DND-41 (cell line): ENCODE data around the gene MACIR.

ENCODE experiments used
- ATAC-seq: fragments of 200-7000 bp; cut with Tn5 transposase; 3 replicates; pipeline ENCODE4 v1.9.1; 2021; ENCODE audit warnings: low read depth; ENCODE audit not compliant: insufficient read depth
- DNase-seq: peaks from one replicate; pipeline ENCODE4 v3.0.0-alpha.2; 2020
- H2AFZ ChIP-seq: 2 replicates; pipeline ENCODE4 v1.6.0; 2012; ENCODE audit warnings: low read depth, low read length
- H3K27ac ChIP-seq: 2 replicates; pipeline ENCODE4 v1.5.1; 2012; ENCODE audit warnings: low read length, inconsistent platforms
- H3K27me3 ChIP-seq: fragments of 200-600 bp; sonication (generic); 2 replicates; pipeline ENCODE4 v1.6.0; 2012; ENCODE audit warnings: low read length, mild to moderate bottlenecking, inconsistent platforms; ENCODE audit not compliant: insufficient read depth, poor library complexity
- H3K36me3 ChIP-seq: 2 replicates; pipeline ENCODE4 v1.5.1; 2012; ENCODE audit warnings: low read length, inconsistent platforms; ENCODE audit not compliant: insufficient read depth
- H3K4me1 ChIP-seq: 2 replicates; pipeline ENCODE4 v1.5.1; 2012; ENCODE audit warnings: mild to moderate bottlenecking, low read length; ENCODE audit not compliant: insufficient read depth
- H3K4me2 ChIP-seq: 2 replicates; pipeline ENCODE4 v1.6.0; 2012; ENCODE audit warnings: mild to moderate bottlenecking, moderate library complexity, low read length, inconsistent platforms; ENCODE audit not compliant: insufficient read depth
- H3K4me3 ChIP-seq, 2 experiments: fragments of 200-600 bp in 1 of 2; shearing (Covaris generic) in 1 of 2; 2 replicates each; pipeline ENCODE4 v1.5.1; 2012 to 2016; ENCODE audit warnings: inconsistent platforms in 2 of 2, low read length in 2 of 2, mild to moderate bottlenecking in 2 of 2, low read depth in 1 of 2, moderate library complexity in 1 of 2
- H3K79me2 ChIP-seq: 2 replicates; pipeline ENCODE4 v1.6.0; 2012; ENCODE audit warnings: low read length, inconsistent platforms; ENCODE audit not compliant: insufficient read depth
- H3K9ac ChIP-seq: 2 replicates; pipeline ENCODE4 v1.6.0; 2012; ENCODE audit warnings: low read depth, mild to moderate bottlenecking, inconsistent platforms, low read length, moderate library complexity
- H3K9me3 ChIP-seq: 2 replicates; pipeline ENCODE4 v1.5.1; 2012; ENCODE audit warnings: low read length, moderate library complexity, mild to moderate bottlenecking, inconsistent platforms; ENCODE audit not compliant: insufficient read depth, severe bottlenecking
- H4K20me1 ChIP-seq: 2 replicates; pipeline ENCODE4 v1.6.0; 2012; ENCODE audit warnings: low read length; ENCODE audit not compliant: insufficient read depth
- EZH2 ChIP-seq: IDR thresholded peaks from 3 replicates; pipeline ENCODE4 v1.6.1; 2012; ENCODE audit warnings: borderline replicate concordance, low read depth, mild to moderate bottlenecking, moderate library complexity, low read length, inconsistent platforms; ENCODE audit not compliant: severe bottlenecking
- TF ChIP-seq, protein P1 (sequence below): IDR thresholded peaks from 2 replicates; pipeline ENCODE4 v1.5.1; 2012; ENCODE audit warnings: borderline replicate concordance, low read length, moderate library complexity, mild to moderate bottlenecking; ENCODE audit not compliant: poor library complexity, severe bottlenecking; ENCODE audit errors: extremely low read depth

Gene MACIR

DNA sequence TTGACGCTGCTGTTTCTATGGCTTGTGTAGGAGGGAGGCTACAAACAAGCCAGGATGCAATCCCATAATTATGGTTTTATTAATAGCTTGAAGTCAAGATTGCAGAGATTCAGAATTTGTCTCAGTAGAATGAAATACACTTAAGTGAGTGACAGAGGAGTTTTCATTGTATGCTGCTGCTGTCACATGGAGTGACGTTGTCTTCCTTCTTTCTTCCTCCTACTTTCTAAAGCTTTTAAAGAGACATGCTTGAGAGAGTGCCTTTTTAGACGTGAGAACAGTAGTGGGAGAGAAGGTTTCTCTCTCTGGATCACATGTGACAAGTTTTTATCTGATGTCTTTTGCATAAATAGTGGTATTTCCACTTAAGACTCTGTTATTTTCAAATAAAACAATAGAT is 48.9 kb downstream of the MACIR start:
- Histone ChIP-seq H4K20me1 (no peaks in the 10 kb centered on the region), H3K9me3 (no peaks in the 10 kb centered on the region), H3K4me3 (no peak overlapping the region), H3K4me1 (no peaks in the 10 kb centered on the region), H3K4me2 (no peak overlapping the region), H3K27me3 (no peaks in the 10 kb centered on the region), H3K36me3 (no peaks in the 10 kb centered on the region), H3K79me2 (no peaks in the 10 kb centered on the region), H3K27ac (no peak overlapping the region), H3K9ac (no peak overlapping the region), H2AFZ (no peak overlapping the region)
- ATAC-seq (no peak), DNase-seq (no peak)
- TF ChIP-seq EZH2, result no peak
- TF ChIP-seq, protein P1, sequence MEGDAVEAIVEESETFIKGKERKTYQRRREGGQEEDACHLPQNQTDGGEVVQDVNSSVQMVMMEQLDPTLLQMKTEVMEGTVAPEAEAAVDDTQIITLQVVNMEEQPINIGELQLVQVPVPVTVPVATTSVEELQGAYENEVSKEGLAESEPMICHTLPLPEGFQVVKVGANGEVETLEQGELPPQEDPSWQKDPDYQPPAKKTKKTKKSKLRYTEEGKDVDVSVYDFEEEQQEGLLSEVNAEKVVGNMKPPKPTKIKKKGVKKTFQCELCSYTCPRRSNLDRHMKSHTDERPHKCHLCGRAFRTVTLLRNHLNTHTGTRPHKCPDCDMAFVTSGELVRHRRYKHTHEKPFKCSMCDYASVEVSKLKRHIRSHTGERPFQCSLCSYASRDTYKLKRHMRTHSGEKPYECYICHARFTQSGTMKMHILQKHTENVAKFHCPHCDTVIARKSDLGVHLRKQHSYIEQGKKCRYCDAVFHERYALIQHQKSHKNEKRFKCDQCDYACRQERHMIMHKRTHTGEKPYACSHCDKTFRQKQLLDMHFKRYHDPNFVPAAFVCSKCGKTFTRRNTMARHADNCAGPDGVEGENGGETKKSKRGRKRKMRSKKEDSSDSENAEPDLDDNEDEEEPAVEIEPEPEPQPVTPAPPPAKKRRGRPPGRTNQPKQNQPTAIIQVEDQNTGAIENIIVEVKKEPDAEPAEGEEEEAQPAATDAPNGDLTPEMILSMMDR, result no peak

DNA sequence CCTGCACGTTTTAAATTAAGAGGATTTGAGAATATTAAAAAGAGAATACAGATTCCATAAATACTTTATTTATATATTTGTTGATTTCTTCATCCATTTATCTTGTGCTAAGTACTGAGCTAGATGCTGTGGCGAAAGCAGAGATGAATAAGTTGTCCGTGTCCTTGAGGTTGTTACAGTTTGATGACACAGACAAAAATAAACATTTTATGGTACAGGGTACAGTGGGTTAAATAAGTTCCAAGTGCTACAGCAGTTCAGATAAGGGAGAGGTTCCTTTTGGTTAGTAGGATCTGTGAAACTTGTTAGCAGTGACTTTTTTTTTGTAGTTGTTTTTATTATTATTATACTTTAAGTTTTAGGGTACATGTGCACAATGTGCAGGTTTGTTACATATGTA is 50.2 kb downstream of the MACIR start:
- Histone ChIP-seq H3K27ac (no peak overlapping the region), H3K9me3 (no peaks in the 10 kb centered on the region), H3K9ac (no peak overlapping the region), H3K4me2 (no peak overlapping the region), H3K79me2 (no peaks in the 10 kb centered on the region), H3K4me1 (no peaks in the 10 kb centered on the region), H2AFZ (no peak overlapping the region), H3K27me3 (no peaks in the 10 kb centered on the region), H3K36me3 (no peaks in the 10 kb centered on the region), H3K4me3 (no peak overlapping the region), H4K20me1 (no peaks in the 10 kb centered on the region)
- TF ChIP-seq, protein P1, result no peak
- no peak for TF ChIP-seq EZH2
- no peak for DNase-seq
- no peak for ATAC-seq

DNA sequence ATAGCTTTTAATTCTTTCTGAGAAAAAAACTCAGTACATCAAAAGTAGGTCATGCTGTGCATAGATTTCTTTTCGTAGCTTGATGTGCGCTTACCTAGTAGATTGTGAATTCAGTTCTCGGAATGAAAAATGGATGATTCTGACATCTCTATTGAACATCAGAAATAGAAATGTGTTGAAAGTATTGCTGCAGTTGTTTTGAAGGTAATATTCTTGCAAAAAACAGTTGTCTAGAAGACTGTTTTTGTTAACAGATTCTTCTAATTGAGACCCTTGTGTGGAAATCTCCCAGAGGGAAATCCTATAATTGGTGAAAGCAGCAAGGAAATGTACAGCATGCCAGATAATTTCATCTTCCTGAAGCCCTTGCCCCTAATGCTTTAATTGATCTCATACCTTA is 54.5 kb downstream of the MACIR start:
- Histone ChIP-seq H3K79me2 (no peaks in the 10 kb centered on the region), H3K9me3 (no peaks in the 10 kb centered on the region), H2AFZ (no peak overlapping the region), H3K27ac (no peak overlapping the region), H3K4me1 (no peaks in the 10 kb centered on the region), H3K4me2 (no peak overlapping the region), H3K4me3 (no peak overlapping the region), H3K9ac (no peak overlapping the region), H3K27me3 (no peaks in the 10 kb centered on the region), H4K20me1 (no peaks in the 10 kb centered on the region), H3K36me3 (no peaks in the 10 kb centered on the region)
- TF ChIP-seq, protein P1, result no peak
- no peak for TF ChIP-seq EZH2
- DNase-seq (no peak), ATAC-seq (no peak)

DNA sequence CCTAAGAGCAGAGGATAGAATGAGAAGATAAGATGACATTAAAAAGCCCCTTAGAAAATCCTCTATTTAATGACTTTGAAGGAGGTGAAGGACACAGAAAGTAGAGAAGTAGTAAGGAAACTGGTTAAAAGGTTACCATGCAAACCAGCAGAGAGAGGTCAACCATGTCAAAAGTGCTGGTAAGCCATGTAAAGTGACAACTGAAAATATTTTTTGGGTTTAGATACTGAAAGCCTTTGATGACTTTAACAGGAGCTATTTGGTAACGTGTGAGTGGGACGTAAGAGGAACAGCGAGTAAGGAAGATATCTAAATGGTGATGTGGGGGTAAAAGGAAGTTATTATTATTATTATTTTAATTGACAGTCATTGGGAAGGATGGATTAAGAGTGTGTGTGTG is 56.9 kb downstream of the MACIR start:
- Histone ChIP-seq H3K4me2 (no peak overlapping the region), H4K20me1 (no peaks in the 10 kb centered on the region), H3K4me3 (no peak overlapping the region), H3K27me3 (no peaks in the 10 kb centered on the region), H3K36me3 (no peaks in the 10 kb centered on the region), H3K9ac (no peak overlapping the region), H3K4me1 (no peaks in the 10 kb centered on the region), H3K27ac (no peak overlapping the region), H3K9me3 (no peaks in the 10 kb centered on the region), H3K79me2 (no peaks in the 10 kb centered on the region), H2AFZ (no peak overlapping the region)
- ATAC-seq (no peak), DNase-seq (no peak)
- TF ChIP-seq EZH2, result no peak
- TF ChIP-seq, protein P1, result no peak
